Cardiac fibroblast (primary cell): Measurements from ENCODE around the gene RABGGTA.
A peak's percentile ranks its signal among the peaks of the same experiment; 100 is the strongest.

ENCODE experiments used
- DNase-seq, 2 donors: peaks; one replicate each; pipeline versions ENCODE4 v3.0.0 to v3.0.0-alpha.2; 2010; ENCODE audit warnings: low read depth in 2 of 2
- H3K4me3 ChIP-seq, 2 donors: replicated peaks in 1 of 2; 1 replicate in 1 of 2; 2 replicates in 1 of 2; pipeline ENCODE4 v1.5.1; 2011; ENCODE audit warnings: low read depth in 2 of 2, low read length in 2 of 2, mild to moderate bottlenecking in 2 of 2, moderate library complexity in 1 of 2
- TF ChIP-seq, protein P1 (sequence below): IDR thresholded peaks from one replicate; pipeline ENCODE4 v1.5.1; 2011; ENCODE audit warnings: low read depth, mild to moderate bottlenecking, low read length, inconsistent platforms

The RABGGTA gene

DNA sequence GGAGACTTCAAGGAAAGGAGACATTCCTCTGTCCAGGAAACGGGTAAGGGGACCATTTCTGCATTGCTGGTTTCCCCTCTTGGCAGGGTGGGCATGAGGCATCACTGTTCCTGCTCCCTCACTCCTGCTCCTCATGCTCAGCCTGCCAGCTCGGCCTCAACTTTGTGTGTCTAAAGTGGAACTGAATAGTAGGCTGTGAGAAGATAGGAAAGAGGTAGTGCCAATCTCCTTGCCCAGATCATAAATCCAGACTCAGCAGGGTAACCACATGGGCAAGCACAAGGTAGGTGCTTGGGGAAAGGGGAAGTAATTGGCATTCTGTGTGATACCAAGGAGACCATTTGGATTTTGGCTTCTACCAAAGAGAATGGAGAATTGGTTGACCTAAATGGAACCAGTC is 42.5 kb upstream of the RABGGTA start:
- no peak for DNase-seq
- TF ChIP-seq, protein P1, sequence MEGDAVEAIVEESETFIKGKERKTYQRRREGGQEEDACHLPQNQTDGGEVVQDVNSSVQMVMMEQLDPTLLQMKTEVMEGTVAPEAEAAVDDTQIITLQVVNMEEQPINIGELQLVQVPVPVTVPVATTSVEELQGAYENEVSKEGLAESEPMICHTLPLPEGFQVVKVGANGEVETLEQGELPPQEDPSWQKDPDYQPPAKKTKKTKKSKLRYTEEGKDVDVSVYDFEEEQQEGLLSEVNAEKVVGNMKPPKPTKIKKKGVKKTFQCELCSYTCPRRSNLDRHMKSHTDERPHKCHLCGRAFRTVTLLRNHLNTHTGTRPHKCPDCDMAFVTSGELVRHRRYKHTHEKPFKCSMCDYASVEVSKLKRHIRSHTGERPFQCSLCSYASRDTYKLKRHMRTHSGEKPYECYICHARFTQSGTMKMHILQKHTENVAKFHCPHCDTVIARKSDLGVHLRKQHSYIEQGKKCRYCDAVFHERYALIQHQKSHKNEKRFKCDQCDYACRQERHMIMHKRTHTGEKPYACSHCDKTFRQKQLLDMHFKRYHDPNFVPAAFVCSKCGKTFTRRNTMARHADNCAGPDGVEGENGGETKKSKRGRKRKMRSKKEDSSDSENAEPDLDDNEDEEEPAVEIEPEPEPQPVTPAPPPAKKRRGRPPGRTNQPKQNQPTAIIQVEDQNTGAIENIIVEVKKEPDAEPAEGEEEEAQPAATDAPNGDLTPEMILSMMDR: no peak
- no peak overlapping the region for H3K4me3 ChIP-seq

DNA sequence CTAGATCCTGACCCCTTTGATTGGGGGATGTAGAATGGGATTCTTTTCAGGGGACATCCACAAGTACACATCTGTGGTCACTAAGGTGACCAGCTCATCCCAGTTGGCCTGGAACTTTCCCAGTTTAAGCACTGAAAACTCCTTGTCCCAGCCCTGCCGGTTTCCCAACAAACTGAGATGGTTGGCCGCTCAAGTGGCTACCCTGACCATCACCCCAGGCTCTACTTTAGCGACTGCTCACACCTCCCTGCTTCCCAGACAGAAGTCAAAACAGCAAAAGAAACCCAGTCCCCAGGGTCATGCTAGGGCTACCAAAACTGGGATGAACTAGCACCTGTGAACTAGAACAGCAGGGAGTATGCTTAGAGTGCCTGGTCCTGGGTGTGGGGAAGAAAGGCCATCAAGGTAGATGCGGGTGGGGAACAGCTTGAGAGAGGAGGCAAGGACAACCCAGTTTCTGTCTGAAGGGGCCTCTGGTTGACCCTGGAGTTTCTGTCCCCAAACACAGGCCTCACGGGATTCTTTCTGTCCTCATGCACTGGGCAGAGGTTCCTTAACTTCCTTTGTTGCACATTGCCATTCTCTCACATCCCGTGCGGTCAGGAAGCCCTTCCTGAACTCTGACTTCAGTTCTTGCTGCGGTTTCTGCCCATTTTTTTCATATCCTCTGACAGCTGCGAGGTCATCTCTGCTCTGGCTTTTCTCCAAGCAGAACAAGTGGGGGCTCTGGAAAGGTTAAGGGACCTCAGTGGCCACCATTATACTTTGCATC is 41.5 kb upstream of the RABGGTA start:
- peak; percentile 35 to 64 for DNase-seq
- H3K4me3 ChIP-seq: no peak overlapping the region
- TF ChIP-seq, protein P1: no peak

DNA sequence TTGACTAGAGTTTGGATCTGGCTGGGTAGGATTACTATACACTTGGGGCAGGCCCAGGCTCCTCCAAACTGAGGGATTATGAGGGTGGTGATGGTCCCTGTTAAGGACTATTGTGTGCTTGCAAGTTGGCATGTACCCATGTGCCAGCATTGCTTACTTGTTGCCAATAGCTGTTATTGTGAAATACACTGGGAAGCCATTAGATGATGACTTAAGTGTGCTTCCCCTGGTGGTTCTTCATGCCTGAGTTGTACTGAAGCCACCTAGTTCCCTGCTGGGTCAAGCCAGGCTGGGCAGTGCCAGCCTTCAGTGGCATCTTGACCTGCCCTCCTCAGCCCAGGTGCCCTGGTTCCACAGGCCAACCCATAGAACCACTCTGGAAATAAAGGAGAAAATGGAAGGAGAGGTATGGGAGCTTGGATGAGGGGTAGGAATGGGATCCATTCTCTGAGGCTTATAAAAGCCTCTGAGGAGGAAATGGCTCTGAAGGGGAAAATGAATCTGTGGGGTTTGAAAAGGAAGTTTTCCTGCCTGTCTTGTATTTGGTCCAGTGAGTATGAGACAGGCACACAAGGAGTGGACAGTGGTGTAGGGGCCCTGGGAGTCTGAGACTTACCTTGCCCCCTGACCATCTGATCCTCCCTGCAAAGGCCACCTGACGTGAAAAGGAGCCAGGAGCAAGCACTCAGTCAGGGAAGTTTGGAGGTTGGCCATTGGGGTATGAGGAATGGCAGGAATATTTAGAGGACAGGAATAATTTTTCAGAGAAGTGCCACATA is 40.6 kb upstream of the RABGGTA start:
- H3K4me3 ChIP-seq: no peak overlapping the region
- DNase-seq: peak; percentile 48 to 54

DNA sequence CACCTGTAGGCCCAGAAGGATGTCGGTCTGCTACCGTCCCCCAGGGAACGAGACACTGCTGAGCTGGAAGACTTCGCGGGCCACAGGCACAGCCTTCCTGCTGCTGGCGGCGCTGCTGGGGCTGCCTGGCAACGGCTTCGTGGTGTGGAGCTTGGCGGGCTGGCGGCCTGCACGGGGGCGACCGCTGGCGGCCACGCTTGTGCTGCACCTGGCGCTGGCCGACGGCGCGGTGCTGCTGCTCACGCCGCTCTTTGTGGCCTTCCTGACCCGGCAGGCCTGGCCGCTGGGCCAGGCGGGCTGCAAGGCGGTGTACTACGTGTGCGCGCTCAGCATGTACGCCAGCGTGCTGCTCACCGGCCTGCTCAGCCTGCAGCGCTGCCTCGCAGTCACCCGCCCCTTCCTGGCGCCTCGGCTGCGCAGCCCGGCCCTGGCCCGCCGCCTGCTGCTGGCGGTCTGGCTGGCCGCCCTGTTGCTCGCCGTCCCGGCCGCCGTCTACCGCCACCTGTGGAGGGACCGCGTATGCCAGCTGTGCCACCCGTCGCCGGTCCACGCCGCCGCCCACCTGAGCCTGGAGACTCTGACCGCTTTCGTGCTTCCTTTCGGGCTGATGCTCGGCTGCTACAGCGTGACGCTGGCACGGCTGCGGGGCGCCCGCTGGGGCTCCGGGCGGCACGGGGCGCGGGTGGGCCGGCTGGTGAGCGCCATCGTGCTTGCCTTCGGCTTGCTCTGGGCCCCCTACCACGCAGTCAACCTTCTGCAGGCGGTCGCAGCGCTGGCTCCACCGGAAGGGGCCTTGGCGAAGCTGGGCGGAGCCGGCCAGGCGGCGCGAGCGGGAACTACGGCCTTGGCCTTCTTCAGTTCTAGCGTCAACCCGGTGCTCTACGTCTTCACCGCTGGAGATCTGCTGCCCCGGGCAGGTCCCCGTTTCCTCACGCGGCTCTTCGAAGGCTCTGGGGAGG is 39.5 kb upstream of the RABGGTA start, which contains the start of gene LTB4R:
Gene LTB4R (plus strand): TSS at position 857 of the 959 bp plus-strand sequence. CDS start 4,150 bp downstream, outside the sequence.
- TF ChIP-seq, protein P1: no peak
- H3K4me3 ChIP-seq: peak within 1 kb of the TSS; percentile 15 to 33

More for the DNA sequence above, 40.6 kb upstream of the RABGGTA start:
- TF ChIP-seq, protein P1: no peak

DNA sequence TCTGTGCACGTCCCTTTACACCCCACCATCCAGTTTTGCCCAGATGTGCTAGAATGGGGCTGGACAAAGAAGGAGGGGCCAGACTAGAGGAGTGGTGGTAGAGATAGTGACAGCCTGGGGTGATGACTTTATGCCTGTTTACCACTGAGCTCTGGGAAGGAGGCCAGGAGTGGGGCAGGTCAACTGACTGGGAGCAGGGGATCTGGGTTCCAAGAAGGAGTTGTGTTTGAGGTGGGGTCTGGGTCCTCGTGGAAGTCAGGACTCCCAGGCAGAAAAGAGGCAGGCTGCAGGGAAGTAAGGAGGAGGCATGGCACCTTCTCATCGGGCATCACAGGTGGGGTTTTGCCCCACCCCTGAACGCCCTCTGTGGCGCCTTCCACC is 38.9 kb upstream of the RABGGTA start:
- peak overlapping the region in 1 of 2 donors; percentile 24 for H3K4me3 ChIP-seq
- TF ChIP-seq, protein P1: no peak
- DNase-seq: no peak

More for the DNA sequence above, 39.5 kb upstream of the RABGGTA start, which contains the start of gene LTB4R:
- peak; percentile 76 to 85 for DNase-seq
